Vagina (tissue), 2 donors: ENCODE data around the gene SLC51A.

Experiments
- POLR2A ChIP-seq, 2 donors: fragments of 450-650 bp; IDR thresholded peaks; one replicate each; pipeline ENCODE4 v1.6.1; 2017; ENCODE audit warnings: antibody characterized with exemption in 2 of 2, mild to moderate bottlenecking in 2 of 2, moderate library complexity in 2 of 2
- POLR2AphosphoS5 ChIP-seq, 2 donors: sonication (generic); formaldehyde crosslinking; IDR thresholded peaks; one replicate each; pipeline ENCODE4 v1.9.0; 2017; ENCODE audit warnings: antibody characterized with exemption in 2 of 2, mild to moderate bottlenecking in 2 of 2, low read depth in 1 of 2; ENCODE audit not compliant: insufficient read depth in 1 of 2
- TF ChIP-seq, protein P1 (sequence below), 3 experiments: fragments of 450-650 bp in 2 of 3; fragments of 200-600 bp in 1 of 3; sonication (generic) in 1 of 3; IDR thresholded peaks; one replicate each; pipeline ENCODE4 v1.5.1; 2017 to 2019; ENCODE audit warnings: antibody characterized with exemption in 3 of 3, mild to moderate bottlenecking in 2 of 3, moderate library complexity in 2 of 3

DNA sequence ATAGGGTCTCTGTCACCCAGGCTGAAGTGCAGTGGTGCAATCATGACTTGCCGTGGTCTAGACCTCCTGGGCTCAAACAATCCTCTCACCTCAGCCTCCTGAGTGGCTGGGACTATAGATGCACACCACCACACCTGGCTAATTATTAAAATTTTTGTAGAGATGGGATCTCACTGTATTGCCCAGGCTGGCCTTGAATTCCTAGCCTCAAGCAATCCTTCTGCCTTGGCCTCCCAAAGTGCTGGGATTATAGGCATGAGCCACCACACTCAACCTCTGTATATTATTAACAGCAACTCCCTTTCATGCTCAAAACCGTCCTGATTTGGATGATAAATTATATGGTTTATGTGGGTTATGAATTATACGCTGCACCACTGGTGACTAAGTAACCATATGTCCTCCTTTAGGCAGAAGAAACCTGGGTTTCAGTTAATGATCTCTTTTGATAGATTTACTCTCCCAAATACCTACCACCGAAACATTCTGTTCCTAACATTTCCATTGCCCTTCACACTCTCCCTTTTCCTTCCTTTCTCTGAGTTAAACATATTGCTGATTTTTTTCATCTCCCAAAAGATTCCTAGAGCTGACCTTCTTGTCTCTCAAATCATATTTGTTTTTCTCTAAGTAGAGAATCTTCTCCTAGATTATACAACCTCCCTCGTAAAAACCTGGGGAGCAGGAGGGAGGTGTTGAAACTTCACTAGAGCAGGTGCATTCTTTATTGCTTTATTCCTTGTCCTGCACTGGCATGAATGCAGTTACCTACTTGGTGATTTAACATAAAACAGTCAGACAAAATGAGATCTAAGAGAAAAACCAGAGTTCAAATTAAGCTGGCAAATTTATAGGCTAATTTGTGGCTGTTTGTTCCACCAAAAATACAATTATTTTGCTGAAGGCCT is 38.3 kb downstream of the SLC51A start:
- TF ChIP-seq POLR2AphosphoS5 (IDR thresholded peaks at IDR 0.05; ENCODE audit: insufficient read depth in 1 of 2, low read depth in 1 of 2), result no peak
- TF ChIP-seq, protein P1, sequence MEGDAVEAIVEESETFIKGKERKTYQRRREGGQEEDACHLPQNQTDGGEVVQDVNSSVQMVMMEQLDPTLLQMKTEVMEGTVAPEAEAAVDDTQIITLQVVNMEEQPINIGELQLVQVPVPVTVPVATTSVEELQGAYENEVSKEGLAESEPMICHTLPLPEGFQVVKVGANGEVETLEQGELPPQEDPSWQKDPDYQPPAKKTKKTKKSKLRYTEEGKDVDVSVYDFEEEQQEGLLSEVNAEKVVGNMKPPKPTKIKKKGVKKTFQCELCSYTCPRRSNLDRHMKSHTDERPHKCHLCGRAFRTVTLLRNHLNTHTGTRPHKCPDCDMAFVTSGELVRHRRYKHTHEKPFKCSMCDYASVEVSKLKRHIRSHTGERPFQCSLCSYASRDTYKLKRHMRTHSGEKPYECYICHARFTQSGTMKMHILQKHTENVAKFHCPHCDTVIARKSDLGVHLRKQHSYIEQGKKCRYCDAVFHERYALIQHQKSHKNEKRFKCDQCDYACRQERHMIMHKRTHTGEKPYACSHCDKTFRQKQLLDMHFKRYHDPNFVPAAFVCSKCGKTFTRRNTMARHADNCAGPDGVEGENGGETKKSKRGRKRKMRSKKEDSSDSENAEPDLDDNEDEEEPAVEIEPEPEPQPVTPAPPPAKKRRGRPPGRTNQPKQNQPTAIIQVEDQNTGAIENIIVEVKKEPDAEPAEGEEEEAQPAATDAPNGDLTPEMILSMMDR (IDR thresholded peaks at IDR 0.05), result no peak
- TF ChIP-seq POLR2A (IDR thresholded peaks at IDR 0.05), result no peak
